GM10248 (cell line): Measurements from ENCODE around the gene SERPINB12.

Experiments used
- CTCF ChIA-PET: fragments of 300-600 bp; sonication (Branson Sonifier 250); formaldehyde crosslinking; extraction: SDS; loops from one replicate; lab custom pipeline; 2021; ENCODE audit warnings: antibody characterized with exemption; lab: Yijun Ruan, JAX
- POLR2A ChIA-PET: fragments of 350-650 bp; sonication (Branson Sonifier 250); formaldehyde crosslinking; extraction: SDS; loops from one replicate; lab custom pipeline; 2020; ENCODE audit warnings: antibody characterized with exemption; lab: Yijun Ruan, JAX
- DNase-seq: peaks from one replicate; pipeline ENCODE4 v3.0.0; 2012; ENCODE audit errors: extremely low spot score
- CTCF ChIP-seq: IDR thresholded peaks from 2 replicates; pipeline ENCODE4 v1.5.1; 2012; ENCODE audit warnings: mild to moderate bottlenecking, low read depth; ENCODE audit errors: extremely low read depth, missing control alignments, control extremely low read depth

The SERPINB12 gene

GRCh38 chr18:63613420-63613819, 71.3 kb downstream of the SERPINB12 start:
- ChIA-PET CTCF (no interaction called here), POLR2A (no interaction called here)
- TF ChIP-seq CTCF = no peak
- DNase-seq = no peak

GRCh38 chr18:63617049-63617914, 75.1 kb downstream of the SERPINB12 start:
- POLR2A ChIA-PET = no interaction called here
- CTCF ChIA-PET = no interaction called here
- TF ChIP-seq CTCF = no peak
- DNase-seq = no peak

GRCh38 chr18:63617915-63618234, 75.7 kb downstream of the SERPINB12 start:
- ChIA-PET CTCF (no interaction called here), POLR2A (no interaction called here)
- TF ChIP-seq CTCF = no peak
- DNase-seq = no peak
